Measurements from ENCODE around the gene CCDC34.

CCDC34 gene

GRCh38 chr11:27291302-27291889 lies 71.6 kb downstream of the CCDC34 start:
- DNase-seq (ENCODE audit: low spot score), result no peak

DNA sequence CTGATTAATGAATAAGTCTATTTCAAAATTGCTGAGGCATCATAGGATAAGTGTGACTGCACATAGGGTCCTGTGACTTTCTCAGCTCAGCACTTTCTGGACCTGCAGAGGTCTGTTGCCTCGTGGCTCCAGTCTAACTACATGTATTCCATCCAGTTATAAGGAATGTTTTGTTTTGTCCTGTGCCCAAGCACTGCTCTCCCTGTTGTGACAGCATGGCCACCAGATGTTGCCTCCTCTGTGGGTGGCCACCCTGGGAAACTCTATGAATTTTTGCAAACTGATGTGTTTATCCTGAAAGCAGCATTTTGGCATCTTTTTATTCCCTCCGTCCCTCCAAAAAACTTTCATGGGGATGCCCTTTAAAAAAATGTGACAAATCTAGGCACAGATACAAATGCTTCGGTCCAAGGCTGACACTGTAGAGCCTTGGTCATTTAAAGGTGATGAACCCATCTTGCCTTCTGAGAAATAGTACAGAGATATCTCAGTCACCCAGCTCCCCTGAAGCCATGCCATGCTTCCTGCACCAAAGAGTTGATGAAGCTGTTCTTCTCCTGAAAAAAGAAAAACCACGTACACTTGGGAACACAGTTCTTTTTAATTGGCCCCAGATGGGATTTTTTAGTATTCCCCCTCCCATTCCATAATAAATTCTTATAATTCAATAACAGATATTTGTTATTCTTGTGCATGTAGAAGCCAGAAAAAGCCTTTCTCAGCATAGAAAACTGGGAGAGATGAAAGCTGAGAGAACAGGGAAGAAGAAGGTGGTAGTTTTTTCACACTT lies 72.6 kb downstream of the CCDC34 start:
- peak; percentile 66 for DNase-seq (ENCODE audit: low spot score)

Measured in AG20443 (cell line).